ENCODE data around the gene KDM1B. TPM values are rescaled to one million over a fixed set of nuclear protein-coding genes. Genes with fewer than 3 reads are reported as not detected.

Gene KDM1B
- total RNA-seq, 4 donors from 2014 or later: 14.5 to 29.9 (median 26.0) TPM

- no peaks in the 10 kb centered on the region for H3K9me3 ChIP-seq
- ATAC-seq (no peak), DNase-seq (no peak)
- no peak for TF ChIP-seq POLR2A (IDR thresholded peaks at IDR 0.05)
- no peak for TF ChIP-seq CTCF (IDR thresholded peaks at IDR 0.05 in 4 of 5, conservative IDR thresholded peaks at IDR 0.05 in 1 of 5)
- in situ Hi-C loops (cut with MboI; ENCODE audit: low sequenced_read_pairs in 4 of 4): no loop called here
- no peak overlapping the region for H3K4me3 ChIP-seq
- H3K36me3 ChIP-seq: peaks cover 0 to 19% of the 10 kb centered on the region in 2 donors
- no peaks in the 10 kb centered on the region for H3K4me1 ChIP-seq
- H3K27ac ChIP-seq: no peak overlapping the region
- intact Hi-C loops (cut with DNase I; ENCODE audit: low total_unique reads): no loop called here
- H3K27me3 ChIP-seq: no peaks in the 10 kb centered on the region
Measured at GRCh38 chr6:18186033-18186432, 30.8 kb downstream of the KDM1B start.

GRCh38 chr6:18186540-18187250 lies 31.5 kb downstream of the KDM1B start:
- no peaks in the 10 kb centered on the region for H3K4me1 ChIP-seq
- DNase-seq (no peak), ATAC-seq (no peak)
- H3K36me3 ChIP-seq: peaks cover 3 to 25% of the 10 kb centered on the region in 2 donors
- no peak overlapping the region for H3K4me3 ChIP-seq
- in situ Hi-C loops (cut with MboI; ENCODE audit: low sequenced_read_pairs in 4 of 4): no loop called here
- H3K9me3 ChIP-seq: no peaks in the 10 kb centered on the region
- H3K27me3 ChIP-seq: no peaks in the 10 kb centered on the region
- H3K27ac ChIP-seq: no peak overlapping the region
- intact Hi-C loops (cut with DNase I; ENCODE audit: low total_unique reads): no loop called here
- no peak for TF ChIP-seq POLR2A (IDR thresholded peaks at IDR 0.05)
- no peak for TF ChIP-seq CTCF (IDR thresholded peaks at IDR 0.05 in 4 of 5, conservative IDR thresholded peaks at IDR 0.05 in 1 of 5)

- Histone ChIP-seq H3K36me3 (peaks cover 3 to 32% of the 10 kb centered on the region in 2 donors), H3K9me3 (no peaks in the 10 kb centered on the region), H3K27me3 (no peaks in the 10 kb centered on the region), H3K4me3 (no peak overlapping the region), H3K27ac (no peak overlapping the region), H3K4me1 (no peaks in the 10 kb centered on the region)
- DNase-seq: no peak
- intact Hi-C loops (cut with DNase I; ENCODE audit: low total_unique reads) (no loop called here), in situ Hi-C loops (cut with MboI; ENCODE audit: low sequenced_read_pairs in 4 of 4) (no loop called here)
- no peak for TF ChIP-seq CTCF (IDR thresholded peaks at IDR 0.05 in 4 of 5, conservative IDR thresholded peaks at IDR 0.05 in 1 of 5)
- no peak for TF ChIP-seq POLR2A (IDR thresholded peaks at IDR 0.05)
- ATAC-seq: no peak
Measured at GRCh38 chr6:18187701-18188100, 32.5 kb downstream of the KDM1B start.

- ATAC-seq: no peak
Measured at GRCh38 chr6:18189196-18189595, 34.0 kb downstream of the KDM1B start.

More at GRCh38 chr6:18189196-18189595, 34.0 kb downstream of the KDM1B start:
- no peak for DNase-seq
- H3K9me3 ChIP-seq: no peaks in the 10 kb centered on the region
- intact Hi-C loops (cut with DNase I; ENCODE audit: low total_unique reads): no loop called here
- H3K4me1 ChIP-seq: no peaks in the 10 kb centered on the region
- H3K4me3 ChIP-seq: no peak overlapping the region
- no peaks in the 10 kb centered on the region for H3K27me3 ChIP-seq
- TF ChIP-seq CTCF (IDR thresholded peaks at IDR 0.05 in 4 of 5, conservative IDR thresholded peaks at IDR 0.05 in 1 of 5) (no peak), POLR2A (IDR thresholded peaks at IDR 0.05) (no peak)
- in situ Hi-C loops (cut with MboI; ENCODE audit: low sequenced_read_pairs in 4 of 4): no loop called here
- H3K27ac ChIP-seq: no peak overlapping the region
- H3K36me3 ChIP-seq: peaks cover 3 to 32% of the 10 kb centered on the region in 2 donors
